B cell (primary cell): ENCODE measurements around the gene FOXO4. TPM values are rescaled to one million over a fixed set of nuclear protein-coding genes. Genes with fewer than 3 reads are reported as not detected.

Experiments used
- ATAC-seq: fragments of 200-7000 bp; cut with Tn5 transposase; one replicate; pipeline ENCODE4 v1.10.0; 2021; ENCODE audit warnings: low read depth, mild to moderate bottlenecking, moderate number of reproducible peaks, moderate library complexity
- CTCF ChIA-PET: fragments of 350-600 bp; sonication (Branson Sonifier 250); formaldehyde crosslinking; loops from one replicate; lab custom pipeline; 2021; ENCODE audit warnings: antibody characterized with exemption, inconsistent platforms; lab: Charles Lee
- POLR2A ChIA-PET: fragments of 350-600 bp; sonication (Branson Sonifier 250); formaldehyde crosslinking; loops from one replicate; lab custom pipeline; 2021; ENCODE audit warnings: antibody characterized with exemption; lab: Charles Lee
- DNase-seq: peaks from one replicate; pipeline ENCODE4 v3.0.0; 2013
- H2AFZ ChIP-seq: 2 replicates; pipeline ENCODE4 v1.6.1; 2012; ENCODE audit warnings: mild to moderate bottlenecking, low read depth, low read length; ENCODE audit not compliant: insufficient read depth, poor library complexity, severe bottlenecking
- H3K27ac ChIP-seq, 2 donors: 1 replicate in 1 of 2; 2 replicates in 1 of 2; pipeline ENCODE4 v1.5.1; 2012 to 2013; ENCODE audit warnings: low read length in 2 of 2, mild to moderate bottlenecking in 2 of 2, moderate library complexity in 1 of 2
- H3K27me3 ChIP-seq, 4 experiments: fragments of 200-600 bp in 1 of 4; sonication (generic) in 1 of 4; replicated peaks in 1 of 4; 1 replicate in 2 of 4; 2 replicates in 2 of 4; pipeline versions ENCODE4 v1.6.1 to v1.7.0; 2013 to 2016; ENCODE audit warnings: low read length in 3 of 4, mild to moderate bottlenecking in 2 of 4, mixed read lengths in 1 of 4, moderate library complexity in 1 of 4; ENCODE audit not compliant: insufficient read depth in 4 of 4, control insufficient read depth in 3 of 4; ENCODE audit errors: control extremely low read depth in 1 of 4
- H3K36me3 ChIP-seq, 2 experiments: replicated peaks in 1 of 2; 1 replicate in 1 of 2; 2 replicates in 1 of 2; pipeline versions ENCODE4 v1.6.1 to v1.7.1; 2013; ENCODE audit warnings: low read length in 1 of 2; ENCODE audit not compliant: insufficient read depth in 2 of 2, control insufficient read depth in 1 of 2; ENCODE audit errors: control extremely low read depth in 1 of 2, extremely low read depth in 1 of 2
- H3K4me1 ChIP-seq, 2 donors: fragments of 200-600 bp in 1 of 2; sonication (generic) in 1 of 2; 1 replicate in 1 of 2; 2 replicates in 1 of 2; pipeline versions ENCODE4 v1.5.1 to v1.6.1; 2013 to 2017; ENCODE audit warnings: low read length in 2 of 2; ENCODE audit not compliant: control insufficient read depth in 2 of 2, insufficient read depth in 2 of 2
- H3K4me2 ChIP-seq: replicated peaks from 2 replicates; pipeline ENCODE3; 2012; ENCODE audit warnings: mild to moderate bottlenecking, low read depth, low read length; ENCODE audit not compliant: poor library complexity, severe bottlenecking
- H3K4me3 ChIP-seq, 5 experiments: fragments of 200-600 bp in 1 of 5; sonication (generic) in 1 of 5; 1 replicate in 3 of 5; 2 replicates in 2 of 5; pipeline versions ENCODE4 v1.5.1 to v1.7.0; 2011 to 2016; ENCODE audit warnings: low read length in 4 of 5, mild to moderate bottlenecking in 4 of 5, low read depth in 2 of 5, control low read depth in 1 of 5, moderate library complexity in 1 of 5; ENCODE audit not compliant: insufficient read depth in 1 of 5; ENCODE audit errors: control extremely low read depth in 1 of 5, extremely low read depth in 1 of 5
- H3K79me2 ChIP-seq: fragments of 200-600 bp; sonication (generic); one replicate; pipeline ENCODE4 v1.6.0; 2016; ENCODE audit warnings: low read length; ENCODE audit not compliant: control insufficient read depth, insufficient read depth
- H3K9ac ChIP-seq: fragments of 200-600 bp; sonication (generic); 2 replicates; pipeline ENCODE4 v1.6.1; 2017; ENCODE audit warnings: mild to moderate bottlenecking, low read length, moderate library complexity
- H3K9me3 ChIP-seq, 3 donors: one replicate each; pipeline versions ENCODE4 v1.6.1 to v1.7.1; 2013; ENCODE audit warnings: low read length in 2 of 3; ENCODE audit not compliant: control insufficient read depth in 2 of 3, insufficient read depth in 1 of 3; ENCODE audit errors: control extremely low read depth in 1 of 3
- H4K20me1 ChIP-seq: 2 replicates; pipeline ENCODE4 v1.6.0; 2012; ENCODE audit warnings: mild to moderate bottlenecking, low read length; ENCODE audit not compliant: insufficient read depth, control insufficient read depth, poor library complexity, severe bottlenecking
- H3K27ac Mint-ChIP-seq: one replicate; pipeline ENCODE4 v1.8.0; 2021; ENCODE audit warnings: mixed read lengths
- H3K27me3 Mint-ChIP-seq: one replicate; pipeline ENCODE4 v1.8.0; 2021; ENCODE audit warnings: mixed read lengths
- H3K4me1 Mint-ChIP-seq: one replicate; pipeline ENCODE4 v1.8.0; 2021; ENCODE audit warnings: mixed read lengths
- H3K4me3 Mint-ChIP-seq: one replicate; pipeline ENCODE4 v1.8.0; 2021; ENCODE audit warnings: mixed read lengths
- H3K9me3 Mint-ChIP-seq: one replicate; pipeline ENCODE4 v1.8.0; 2022; ENCODE audit warnings: mixed read lengths; ENCODE audit not compliant: insufficient read depth
- EZH2 ChIP-seq: IDR thresholded peaks from 2 replicates; pipeline ENCODE4 v1.6.1; 2012; ENCODE audit warnings: borderline replicate concordance, low read depth, mild to moderate bottlenecking, moderate library complexity, low read length; ENCODE audit not compliant: insufficient read depth, poor library complexity, severe bottlenecking
- WGBS: methylation state at CpG from one replicate; pipeline ENCODE4 v1.1.5; 2013; ENCODE audit warnings: missing lambda C conversion rate; ENCODE audit not compliant: insufficient coverage; 5-methylcytosine and 5-hydroxymethylcytosine counted together
- intact Hi-C: fragments of 100-400 bp; cut with micrococcal nuclease; formaldehyde crosslinking; loops from one replicate; pipeline ENCODE4 v1.10.0; 2022
- polyA plus RNA-seq: library from polyadenylated mRNA; depleted of rRNA; stranded (reverse); fragments of >200 nt; gene quantifications from 2 replicates; pipeline ENCODE4 v1.2.3, GENCODE V29; 2012
- total RNA-seq, 2 donors: library from RNA; stranded (reverse); fragments of 120-200 nt in 1 of 2; gene quantifications; 1 replicate in 1 of 2; 2 replicates in 1 of 2; pipeline versions ENCODE4 v1.2.3 to v1.2.4, GENCODE V29; 2013 to 2022
- TF ChIP-seq, protein P1 (sequence below): fragments of 200-600 bp; IDR thresholded peaks from one replicate; pipeline ENCODE4 v1.8.0; 2022; ENCODE audit warnings: antibody characterized with exemption, mild to moderate bottlenecking

Gene FOXO4
- total and polyA plus RNA-seq, 2 donors (not counting 1 experiment from before 2014, with no cell fraction given): 13.4 to 41.4 TPM

DNA sequence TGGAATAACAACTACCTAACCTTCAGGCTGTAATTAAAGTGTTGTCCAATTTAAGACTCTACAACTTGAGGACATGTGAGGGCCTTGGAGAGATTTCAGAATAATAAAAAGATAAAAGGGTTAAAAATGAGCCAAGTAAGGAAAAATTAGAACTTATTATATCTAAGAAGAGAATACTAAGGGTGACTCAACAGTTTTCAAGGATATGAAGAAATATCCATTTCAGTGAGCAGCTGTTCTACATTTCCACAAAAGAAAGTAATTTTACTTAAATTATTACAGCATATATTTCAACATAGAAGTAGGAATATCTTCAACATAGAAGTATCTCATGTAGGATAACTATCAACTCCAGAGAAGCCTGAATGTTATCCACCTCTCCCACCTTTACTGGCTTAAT, 38.8 kb upstream of the FOXO4 start:
- ChIA-PET CTCF (no interaction called here), POLR2A (no interaction called here)
- intact Hi-C loops: no loop called here
- no peaks in the 10 kb centered on the region for H3K27me3 Mint-ChIP-seq
- Histone ChIP-seq H3K36me3 (peaks cover 5 to 19% of the 10 kb centered on the region in 2 experiments), H3K4me3 (no peak overlapping the region), H2AFZ (no peak overlapping the region), H3K27me3 (no peaks in the 10 kb centered on the region), H3K79me2 (no peaks in the 10 kb centered on the region), H3K4me2 (no peak overlapping the region), H3K27ac (peak overlapping the region in 1 of 2 donors; percentile 4), H4K20me1 (no peaks in the 10 kb centered on the region), H3K9me3 (no peaks in the 10 kb centered on the region), H3K4me1 (peaks cover 0 to 3% of the 10 kb centered on the region in 2 donors), H3K9ac (no peak overlapping the region)
- H3K4me3 Mint-ChIP-seq: no peak overlapping the region
- DNase-seq (no peak), ATAC-seq (no peak)
- TF ChIP-seq, protein P1, sequence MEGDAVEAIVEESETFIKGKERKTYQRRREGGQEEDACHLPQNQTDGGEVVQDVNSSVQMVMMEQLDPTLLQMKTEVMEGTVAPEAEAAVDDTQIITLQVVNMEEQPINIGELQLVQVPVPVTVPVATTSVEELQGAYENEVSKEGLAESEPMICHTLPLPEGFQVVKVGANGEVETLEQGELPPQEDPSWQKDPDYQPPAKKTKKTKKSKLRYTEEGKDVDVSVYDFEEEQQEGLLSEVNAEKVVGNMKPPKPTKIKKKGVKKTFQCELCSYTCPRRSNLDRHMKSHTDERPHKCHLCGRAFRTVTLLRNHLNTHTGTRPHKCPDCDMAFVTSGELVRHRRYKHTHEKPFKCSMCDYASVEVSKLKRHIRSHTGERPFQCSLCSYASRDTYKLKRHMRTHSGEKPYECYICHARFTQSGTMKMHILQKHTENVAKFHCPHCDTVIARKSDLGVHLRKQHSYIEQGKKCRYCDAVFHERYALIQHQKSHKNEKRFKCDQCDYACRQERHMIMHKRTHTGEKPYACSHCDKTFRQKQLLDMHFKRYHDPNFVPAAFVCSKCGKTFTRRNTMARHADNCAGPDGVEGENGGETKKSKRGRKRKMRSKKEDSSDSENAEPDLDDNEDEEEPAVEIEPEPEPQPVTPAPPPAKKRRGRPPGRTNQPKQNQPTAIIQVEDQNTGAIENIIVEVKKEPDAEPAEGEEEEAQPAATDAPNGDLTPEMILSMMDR: no peak
- no peak for TF ChIP-seq EZH2
- no peaks in the 10 kb centered on the region for H3K9me3 Mint-ChIP-seq
- peaks cover 18% of the 10 kb centered on the region for H3K4me1 Mint-ChIP-seq
- H3K27ac Mint-ChIP-seq: no peak overlapping the region

DNA sequence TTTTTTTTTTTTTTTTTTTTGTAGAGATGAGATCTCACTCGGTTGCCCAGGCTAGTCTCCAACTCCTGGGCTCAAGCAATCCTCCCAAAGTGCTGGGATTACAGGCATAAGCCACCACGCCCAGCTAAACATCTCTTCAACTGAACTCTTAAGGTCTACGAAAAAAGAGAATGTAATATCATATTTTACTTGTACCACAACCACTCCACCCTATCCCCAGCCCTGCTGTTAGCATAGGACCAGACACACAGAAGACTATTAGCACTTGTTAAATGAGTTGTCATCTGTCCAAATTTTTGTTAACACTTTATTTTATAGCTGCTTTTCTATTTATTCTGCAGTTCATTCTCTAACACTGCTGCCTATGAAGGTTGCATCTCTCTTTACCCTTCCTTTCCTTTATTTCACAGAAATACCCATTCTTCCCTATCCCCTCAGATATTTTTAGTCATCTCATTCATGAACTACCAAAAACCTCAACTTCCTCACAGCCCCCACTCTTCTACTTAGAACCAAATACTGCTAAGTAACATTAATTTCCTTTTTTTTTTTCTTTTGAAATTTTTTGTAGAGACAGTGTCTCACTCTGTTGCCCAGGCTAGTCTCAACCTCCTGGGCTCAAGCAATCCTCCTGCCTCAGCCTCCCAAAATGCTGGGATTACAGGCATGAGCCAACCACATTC, 37.7 kb upstream of the FOXO4 start:
- Mint-ChIP-seq H3K9me3 (no peaks in the 10 kb centered on the region), H3K4me1 (peaks cover 17% of the 10 kb centered on the region), H3K4me3 (no peak overlapping the region), H3K27me3 (no peaks in the 10 kb centered on the region), H3K27ac (no peak overlapping the region)
- Histone ChIP-seq H3K4me1 (peaks cover 0 to 2% of the 10 kb centered on the region in 2 donors), H2AFZ (no peak overlapping the region), H4K20me1 (no peaks in the 10 kb centered on the region), H3K4me3 (no peak overlapping the region), H3K27ac (no peak overlapping the region), H3K79me2 (peaks cover 2% of the 10 kb centered on the region), H3K9ac (no peak overlapping the region), H3K27me3 (no peaks in the 10 kb centered on the region), H3K36me3 (peaks cover 5 to 24% of the 10 kb centered on the region in 2 experiments), H3K4me2 (no peak overlapping the region), H3K9me3 (no peaks in the 10 kb centered on the region)
- ATAC-seq: no peak
- no peak for TF ChIP-seq EZH2
- TF ChIP-seq, protein P1: no peak
- intact Hi-C loops: no loop called here
- no peak for DNase-seq
- POLR2A ChIA-PET: no interaction called here
- no CpG with 5 or more reads among the region's 3 CpGs for WGBS
- CTCF ChIA-PET: interaction anchor here (0.6 kb wide), 1 partner anchor 64 kb away, joined by 3 read pairs; no protein-coding TSS in a partner anchor
